ENCODE results near the gene MRPL34.

Gene MRPL34

DNA sequence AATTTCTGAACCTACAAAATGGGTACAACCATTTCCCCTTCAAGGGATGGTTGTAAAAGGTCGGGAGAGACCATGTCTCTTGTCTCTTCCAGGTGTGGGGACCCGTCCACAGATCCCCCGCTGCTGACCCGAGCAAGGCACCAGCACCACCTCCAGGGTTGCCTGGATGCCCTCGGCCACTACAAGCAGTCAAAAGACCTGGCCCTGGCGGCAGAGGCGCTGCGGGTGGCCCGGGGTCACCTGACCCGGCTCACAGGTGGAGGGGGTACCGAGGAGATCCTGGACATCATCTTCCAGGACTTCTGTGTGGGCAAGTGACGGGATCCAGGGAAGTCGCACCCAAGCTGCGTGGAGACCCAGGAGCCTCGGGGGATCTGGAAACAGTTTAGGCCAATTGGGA, 35.7 kb downstream of the MRPL34 start:
- no peak for DNase-seq (ENCODE audit: low read depth)

GRCh38 chr19:17341845-17342244, 36.2 kb downstream of the MRPL34 start:
- DNase-seq (ENCODE audit: low read depth), result no peak

GRCh38 chr19:17346109-17346671, 40.5 kb downstream of the MRPL34 start:
- DNase-seq (ENCODE audit: low read depth), result peak; percentile 61

- DNase-seq (ENCODE audit: low read depth), result no peak
Observed at GRCh38 chr19:17347361-17347760, 41.7 kb downstream of the MRPL34 start.

GRCh38 chr19:17347877-17348276, 42.2 kb downstream of the MRPL34 start:
- no peak for DNase-seq (ENCODE audit: low read depth)

- no peak for DNase-seq (ENCODE audit: low read depth)
Observed at GRCh38 chr19:17348700-17349099, 43.0 kb downstream of the MRPL34 start.

- no peak for DNase-seq (ENCODE audit: low read depth)
Observed at GRCh38 chr19:17351815-17352435, 46.3 kb downstream of the MRPL34 start.

DNA sequence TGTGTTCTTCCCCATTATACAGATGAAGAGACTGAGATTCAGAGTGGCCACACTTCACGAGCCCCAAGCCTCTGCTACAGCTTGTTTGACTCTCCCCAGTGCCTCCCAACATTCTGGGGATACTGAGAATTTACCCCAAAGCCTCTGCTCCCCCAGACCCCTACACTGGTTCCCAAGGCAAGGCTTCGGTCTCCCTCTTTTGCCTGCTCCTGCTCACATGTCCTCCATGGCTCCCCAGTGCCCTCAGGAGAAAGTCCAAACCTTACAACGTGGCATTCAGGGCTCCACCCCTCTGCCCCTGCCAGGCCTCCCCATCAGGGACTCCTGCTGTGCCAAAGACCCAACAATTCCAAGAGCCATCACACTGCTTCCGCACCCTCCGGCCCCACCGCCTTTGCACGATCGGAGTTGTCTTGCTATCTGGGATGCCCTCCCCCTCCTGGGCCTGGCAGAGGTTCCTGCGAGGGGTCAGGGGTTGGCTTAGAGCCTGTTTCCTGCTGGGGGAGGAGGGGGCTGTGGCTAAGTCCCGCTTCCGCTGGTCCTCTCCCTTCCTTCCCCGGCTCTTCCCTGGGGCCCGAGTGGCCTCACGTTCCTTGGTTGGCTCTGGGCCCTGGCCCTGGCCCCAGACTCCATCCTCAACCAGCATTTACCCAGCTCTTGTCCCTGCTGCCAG, 47.1 kb downstream of the MRPL34 start:
- no peak for DNase-seq (ENCODE audit: low read depth)

GRCh38 chr19:17353386-17353785, 47.7 kb downstream of the MRPL34 start:
- DNase-seq (ENCODE audit: low read depth), result no peak
